GM19395 (cell line): ENCODE results near the gene PPP5C.
"Not testable (repeated sequence)": the region's sequence is repeated elsewhere in the genome, so short reads cannot be mapped to it uniquely, and the experiment has no call there.

Experiments used
- ATAC-seq: cut with Tn5 transposase; IDR thresholded peaks from one replicate; pipeline ENCODE4 v1.9.1; 2021; ENCODE audit warnings: mild to moderate bottlenecking, moderate library complexity; ENCODE audit not compliant: unreplicated experiment

Gene PPP5C

DNA sequence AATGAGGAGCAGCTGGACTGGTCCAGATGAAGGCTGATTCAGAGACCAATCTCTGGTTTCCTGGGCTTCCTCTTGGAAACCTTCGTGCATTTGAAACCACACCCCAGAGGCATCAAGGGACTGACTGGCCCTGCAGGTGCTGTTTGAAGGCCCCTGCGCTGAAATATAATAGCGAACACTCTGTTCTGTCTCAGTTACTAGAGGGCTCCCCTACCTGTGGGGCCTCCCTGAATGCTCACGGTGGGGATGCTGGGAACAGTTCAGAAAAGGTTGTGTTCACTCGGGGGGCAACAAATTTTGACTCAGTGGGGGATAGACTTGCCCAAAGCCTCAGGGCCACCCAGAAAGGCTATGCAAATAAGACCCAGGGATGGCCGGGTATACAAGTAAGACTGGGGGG is 60.1 kb downstream of the PPP5C start:
- ATAC-seq, result no peak

DNA sequence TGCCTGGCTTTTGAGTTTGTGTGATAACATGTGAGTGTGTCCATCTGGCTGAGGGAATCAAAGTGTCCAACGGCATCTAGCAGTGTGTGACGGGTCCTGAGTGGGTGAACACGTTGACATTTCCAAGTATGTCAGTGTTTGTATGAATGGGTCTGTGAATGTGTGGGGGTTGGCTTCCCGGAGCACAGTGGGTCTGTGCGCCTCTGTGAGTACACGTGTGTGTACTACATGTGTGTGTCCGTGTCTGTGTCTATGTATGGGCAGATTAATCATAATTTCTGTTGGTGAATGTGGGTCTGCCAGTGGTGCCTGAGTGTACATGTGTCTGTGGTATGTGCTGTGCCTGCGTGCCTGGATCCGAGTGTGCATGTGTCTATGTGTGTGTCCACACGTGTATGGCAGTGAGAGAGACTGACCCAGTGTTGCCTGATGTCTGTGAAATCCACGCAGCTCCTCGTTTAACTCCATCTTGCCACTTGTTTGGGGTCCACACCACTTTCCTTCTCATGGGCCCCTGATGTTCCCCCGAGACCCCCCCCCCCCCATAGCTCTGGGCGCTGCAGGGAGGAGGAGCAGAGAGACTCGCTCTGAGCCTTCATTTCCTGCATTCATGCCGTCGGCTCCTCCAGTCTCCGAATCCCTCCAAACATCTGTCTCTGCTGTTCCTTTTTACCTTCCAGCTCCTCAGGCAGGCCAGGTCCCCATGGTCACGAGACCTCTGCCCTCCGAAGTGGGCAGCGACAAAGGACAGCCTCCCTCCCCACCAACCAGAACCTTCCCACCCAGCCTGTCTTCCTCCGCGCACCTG is 61.2 kb downstream of the PPP5C start:
- ATAC-seq, result no peak

DNA sequence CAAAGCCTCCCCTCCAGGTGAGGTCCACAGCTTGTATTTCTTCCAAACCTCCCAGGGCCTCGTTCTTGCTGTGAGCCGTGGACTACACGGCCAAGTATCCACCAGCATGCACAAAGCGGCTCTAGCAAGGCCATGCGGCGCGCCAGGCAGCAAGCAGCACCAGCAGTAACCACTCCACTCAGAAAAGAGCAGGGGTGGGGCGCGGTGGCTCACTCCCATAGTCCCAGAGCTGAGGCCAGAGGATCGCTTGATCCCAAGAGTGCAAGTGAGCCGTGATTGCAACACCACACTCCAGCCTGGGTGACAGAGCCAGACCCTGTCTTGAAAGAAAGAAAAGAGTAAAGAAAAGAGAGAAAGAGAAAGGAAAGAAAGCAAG is 61.8 kb downstream of the PPP5C start:
- no peak for ATAC-seq

DNA sequence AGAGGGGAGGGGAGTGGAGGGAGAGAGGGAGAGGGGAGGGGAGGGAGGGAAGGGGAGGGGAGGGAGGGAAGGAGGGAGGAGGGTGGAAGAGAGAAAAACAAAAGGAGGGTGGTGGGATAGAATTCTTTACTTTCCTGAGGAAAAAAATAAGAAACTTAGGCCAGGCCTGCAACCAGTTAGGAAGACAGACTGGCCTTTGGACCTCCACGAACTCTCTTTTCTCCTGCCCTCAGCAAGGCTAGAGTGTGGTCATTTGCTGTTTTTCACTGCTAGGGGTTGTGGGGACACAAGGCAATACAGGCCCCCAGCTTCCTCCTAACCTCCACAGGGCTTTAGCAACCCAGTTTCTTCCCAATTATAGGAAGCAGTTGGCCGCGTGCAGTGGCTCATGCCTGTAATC is 62.3 kb downstream of the PPP5C start:
- no peak for ATAC-seq

DNA sequence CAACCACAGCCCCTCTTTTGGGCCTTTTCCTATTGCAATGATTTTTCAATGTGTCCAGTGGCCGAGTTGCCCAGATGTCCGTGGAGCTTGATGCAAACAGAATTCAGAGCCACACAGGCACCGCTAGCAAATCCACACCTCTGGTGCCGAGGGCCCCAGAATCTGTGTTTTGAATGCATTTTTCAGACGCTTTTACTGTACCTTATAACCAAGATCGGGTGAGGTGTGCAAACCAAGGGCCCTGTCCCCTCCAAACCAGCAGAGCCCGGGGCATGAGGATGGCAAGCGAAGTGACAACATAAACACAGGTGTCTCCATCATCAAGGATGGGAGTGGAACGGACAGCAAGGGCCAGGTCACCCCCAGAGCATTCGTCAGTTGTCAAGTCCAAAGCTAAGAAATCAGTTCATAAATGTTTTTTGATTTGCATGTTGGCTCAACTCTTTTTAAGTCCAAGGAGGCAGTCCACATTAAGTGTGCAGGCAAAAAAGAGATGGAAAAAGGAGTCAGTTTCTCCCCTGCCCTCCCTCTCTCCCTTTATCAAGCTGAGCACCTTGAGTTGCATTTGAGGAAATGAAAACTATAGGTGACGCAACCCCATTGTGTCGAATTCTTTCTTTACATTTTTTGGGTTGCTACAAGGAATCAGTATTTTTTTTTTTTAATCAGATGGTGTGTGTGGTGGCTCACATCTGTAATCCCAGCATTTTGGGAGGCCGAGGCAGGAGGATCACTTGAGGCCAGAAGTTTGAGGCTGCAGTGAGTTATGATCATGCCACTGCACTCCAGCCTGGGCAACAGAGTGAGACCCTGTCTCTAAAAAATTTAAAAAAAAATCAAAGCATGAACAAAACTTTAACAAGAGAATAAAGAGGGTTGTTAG is 63.6 kb downstream of the PPP5C start:
- no peak for ATAC-seq

DNA sequence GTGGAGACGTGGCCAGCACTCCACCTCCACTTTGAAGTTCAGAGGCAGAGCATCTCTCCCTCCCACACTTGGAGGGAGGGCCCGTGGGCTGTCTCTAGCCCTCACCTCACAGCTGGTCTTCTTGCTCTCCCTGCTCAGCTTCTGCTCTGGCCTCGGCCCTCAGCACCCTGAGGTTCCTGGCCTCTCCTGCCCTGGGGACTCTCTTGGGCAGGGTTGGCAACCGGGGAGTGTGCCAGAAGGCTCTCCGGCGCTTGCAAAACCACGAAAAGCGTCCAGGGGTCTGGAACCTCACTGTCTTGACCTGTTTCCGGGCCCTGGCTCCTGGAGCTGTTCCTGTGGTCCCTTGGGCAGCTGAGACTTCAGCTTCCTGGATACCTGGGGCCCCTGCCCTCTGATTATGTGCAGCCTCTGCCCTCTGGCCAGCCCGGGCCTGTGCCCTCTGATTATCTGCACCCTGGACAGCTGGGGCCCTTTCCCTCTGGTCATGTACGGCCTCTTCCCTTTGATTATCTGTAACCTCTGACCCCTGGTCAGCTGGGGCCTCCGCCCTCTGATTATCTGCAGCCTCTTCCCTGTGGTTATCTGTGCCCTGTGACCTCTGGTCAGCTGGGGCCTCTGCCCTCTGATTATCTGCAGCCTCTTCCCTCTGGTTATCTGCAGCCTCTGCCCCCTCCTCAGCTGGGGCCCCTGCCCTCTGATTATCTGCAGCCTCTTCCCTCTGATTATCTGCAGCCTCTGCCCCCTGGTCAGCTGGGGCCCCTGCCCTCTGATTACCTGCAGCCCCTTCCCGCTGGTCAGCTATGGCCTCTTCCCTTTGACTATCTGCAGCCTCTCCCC is 64.4 kb downstream of the PPP5C start:
- no peak for ATAC-seq

DNA sequence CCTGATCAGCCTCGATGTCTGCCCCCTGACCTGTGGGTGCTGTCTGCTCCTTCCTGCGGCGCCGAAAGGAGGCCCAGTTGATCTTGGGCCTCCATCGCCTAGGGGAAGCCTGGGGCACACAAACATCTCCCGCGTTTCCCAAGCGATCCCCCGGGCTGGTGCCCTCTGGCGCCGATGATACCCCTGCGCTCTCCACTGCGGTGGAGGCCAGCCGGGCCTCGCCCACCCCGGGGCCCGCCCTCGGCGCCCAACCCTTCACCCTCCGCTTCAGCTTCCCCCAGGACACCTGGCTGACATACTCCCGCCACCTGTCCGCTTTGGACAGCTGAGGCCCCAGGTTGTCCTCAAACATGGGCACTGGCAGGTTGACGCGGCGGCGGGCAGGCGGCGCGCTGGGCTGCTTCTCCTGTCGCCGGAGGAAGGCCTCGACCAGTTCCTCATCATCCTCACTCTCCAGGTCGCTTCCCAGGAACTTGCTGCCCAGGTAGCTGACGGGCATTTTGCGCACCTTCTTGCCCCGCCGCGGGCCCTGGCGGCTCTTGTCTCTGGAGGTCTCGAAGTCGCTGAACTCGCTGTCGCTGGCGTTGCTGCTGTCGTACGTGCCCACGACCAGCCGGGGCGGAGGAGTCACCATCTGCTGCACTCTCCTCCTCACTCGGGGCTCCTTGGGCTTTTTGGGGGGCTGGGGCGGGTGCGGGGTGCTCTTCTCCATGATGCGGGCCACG is 65.2 kb downstream of the PPP5C start:
- ATAC-seq, result no peak

DNA sequence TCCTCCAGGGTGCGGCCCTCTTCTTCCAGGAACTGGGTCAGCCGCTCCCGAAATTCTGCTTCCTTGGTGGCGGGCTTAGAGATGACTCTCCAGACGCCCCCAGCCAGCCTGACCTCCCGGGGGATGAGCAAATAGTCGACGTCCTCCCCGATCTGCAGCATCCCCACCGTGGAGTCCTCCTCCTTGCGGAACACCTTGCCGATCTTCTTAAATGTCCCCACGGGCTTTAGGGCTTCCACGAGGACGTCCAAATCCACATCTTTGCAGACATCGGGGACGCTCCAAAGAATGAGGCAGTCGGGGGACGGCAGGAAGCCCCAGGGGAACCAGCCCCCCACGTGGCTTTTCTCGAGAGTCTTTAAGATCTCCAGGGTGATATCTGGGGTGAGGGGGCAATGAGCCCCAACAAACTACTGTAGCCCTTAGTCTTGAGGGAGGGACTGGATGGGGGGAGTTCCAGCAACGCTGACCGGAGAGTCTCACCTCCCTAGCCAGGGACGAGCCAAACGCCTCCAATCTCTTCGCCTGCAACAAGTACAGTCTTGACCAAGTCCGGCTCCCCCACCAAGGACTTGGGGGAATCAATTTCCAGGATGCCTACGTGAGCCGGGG is 65.9 kb downstream of the PPP5C start:
- ATAC-seq, result no peak

DNA sequence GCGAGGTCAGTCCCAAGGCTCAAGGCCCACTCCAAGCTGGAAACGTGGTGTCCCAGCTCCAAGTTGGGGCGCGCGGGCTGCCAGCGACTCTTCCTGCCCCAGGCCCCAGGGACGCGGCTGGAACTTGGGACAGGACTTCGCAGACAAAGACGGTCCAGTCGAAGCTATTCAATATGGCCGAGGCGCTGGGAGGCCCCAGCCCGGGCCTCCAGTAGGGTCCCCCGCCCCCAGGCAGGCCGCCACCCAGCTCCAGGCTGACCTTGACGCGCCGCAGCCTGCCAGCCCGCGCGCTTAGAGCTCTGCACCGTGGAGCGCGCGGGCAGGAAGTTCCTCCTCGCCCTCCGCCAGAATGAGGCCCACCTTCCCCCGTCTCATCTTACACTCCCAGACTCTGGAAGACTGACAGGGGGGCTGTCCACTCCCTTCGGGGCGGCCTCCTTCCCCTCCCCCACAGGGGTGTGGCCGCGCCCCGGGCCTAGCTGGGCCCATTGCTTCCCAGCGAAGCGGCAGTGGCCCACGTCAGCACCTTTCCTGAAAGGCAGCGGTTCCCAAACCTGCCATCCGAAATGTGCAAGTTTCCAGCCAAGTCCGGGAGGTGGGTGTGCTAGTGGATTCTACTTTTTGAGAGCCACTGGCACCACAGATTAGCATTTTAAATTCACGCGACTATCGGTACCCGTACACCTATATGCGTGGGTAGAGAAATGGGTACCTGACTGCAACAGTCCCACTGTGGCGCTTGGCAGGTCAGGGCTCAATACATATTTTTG is 66.6 kb downstream of the PPP5C start, which contains the start of gene CCDC8:
TSS of gene CCDC8 (minus strand) at position 303 of the 770 bp plus-strand sequence. CDS start 754 bp downstream, outside the sequence.
- ATAC-seq, result no peak

DNA sequence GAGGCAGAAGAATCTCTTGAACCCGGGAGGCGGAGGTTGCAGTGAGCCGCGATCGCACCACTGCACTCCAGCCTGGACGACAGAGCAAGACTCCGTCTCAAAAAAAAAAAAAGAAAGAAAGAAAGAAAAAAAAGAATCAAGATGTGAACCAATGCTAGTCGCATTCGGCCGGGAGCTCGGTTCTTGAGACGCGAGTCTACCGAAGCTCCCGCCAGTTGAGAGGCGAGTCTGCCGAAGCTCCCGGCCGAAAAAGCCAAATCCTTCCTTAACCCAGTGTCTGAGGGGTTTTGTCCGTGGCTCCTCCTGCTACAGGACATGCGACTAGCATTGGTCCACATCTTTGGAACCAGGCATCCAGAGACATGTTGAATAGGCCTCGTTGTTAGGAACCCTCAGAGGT is 68.0 kb downstream of the PPP5C start:
- not testable (repeated sequence) for ATAC-seq

DNA sequence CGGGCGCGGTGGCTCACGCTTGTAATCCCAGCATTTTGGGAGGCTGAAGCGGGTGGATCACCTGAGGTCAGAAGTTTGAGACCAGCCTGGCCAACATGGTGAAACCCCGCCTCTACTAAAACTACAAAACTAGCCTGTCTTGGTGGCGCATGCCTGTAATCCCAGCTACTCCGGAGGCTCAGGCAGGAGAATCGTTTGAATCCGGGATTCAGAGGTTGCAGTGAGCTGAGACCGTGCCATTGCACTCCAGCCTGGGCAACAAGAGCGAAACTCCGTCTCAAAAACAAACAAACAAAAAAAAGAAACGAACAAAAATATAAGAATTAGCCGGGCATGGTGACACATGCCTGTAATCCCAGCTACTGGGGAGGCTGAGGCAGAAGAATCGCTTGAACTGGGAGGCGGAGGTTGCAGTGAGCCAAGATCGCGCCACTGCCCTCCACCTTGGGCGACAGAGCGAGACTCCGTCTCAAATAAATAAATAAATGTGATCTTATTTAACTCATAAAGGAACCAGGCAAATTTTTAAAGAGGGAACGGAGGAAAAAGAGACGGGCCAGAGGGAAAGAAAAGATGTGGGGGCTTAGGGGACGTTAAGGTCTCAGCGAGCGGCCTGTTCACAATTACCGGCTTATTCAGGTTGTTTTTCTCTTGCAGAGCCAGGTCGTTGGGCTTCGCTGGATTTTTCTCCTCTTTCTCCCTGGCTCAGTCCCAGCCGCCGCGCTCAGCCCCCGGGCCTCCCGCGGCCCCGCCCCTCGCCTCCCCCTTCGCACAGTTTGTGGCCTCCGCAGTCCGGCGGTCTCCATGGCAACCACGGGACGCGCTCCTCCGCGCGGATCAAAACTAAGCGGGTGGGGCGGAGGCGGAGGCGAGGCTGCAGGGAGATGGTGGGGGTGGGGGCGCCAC is 69.2 kb downstream of the PPP5C start:
- not testable (repeated sequence) for ATAC-seq

DNA sequence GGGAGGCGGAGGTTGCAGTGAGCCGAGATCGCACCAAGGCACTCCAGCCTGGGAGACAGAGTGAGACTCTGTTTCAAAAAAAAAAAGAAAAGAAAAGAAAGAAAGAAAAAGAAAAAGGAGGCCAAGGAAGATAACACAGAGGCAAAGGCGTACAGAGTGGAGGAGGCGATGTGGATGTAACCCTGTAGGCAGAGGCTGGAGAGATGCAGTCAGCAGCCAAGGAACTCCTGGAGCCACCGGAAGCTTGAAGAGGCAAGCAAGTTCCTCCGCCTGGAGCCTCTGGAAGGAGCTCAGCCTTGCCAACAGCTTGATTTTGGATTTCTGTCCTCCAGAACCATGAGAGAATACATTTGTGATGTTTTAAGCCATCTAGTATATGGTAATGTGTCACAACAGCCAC is 73.2 kb downstream of the PPP5C start:
- ATAC-seq, result no peak

DNA sequence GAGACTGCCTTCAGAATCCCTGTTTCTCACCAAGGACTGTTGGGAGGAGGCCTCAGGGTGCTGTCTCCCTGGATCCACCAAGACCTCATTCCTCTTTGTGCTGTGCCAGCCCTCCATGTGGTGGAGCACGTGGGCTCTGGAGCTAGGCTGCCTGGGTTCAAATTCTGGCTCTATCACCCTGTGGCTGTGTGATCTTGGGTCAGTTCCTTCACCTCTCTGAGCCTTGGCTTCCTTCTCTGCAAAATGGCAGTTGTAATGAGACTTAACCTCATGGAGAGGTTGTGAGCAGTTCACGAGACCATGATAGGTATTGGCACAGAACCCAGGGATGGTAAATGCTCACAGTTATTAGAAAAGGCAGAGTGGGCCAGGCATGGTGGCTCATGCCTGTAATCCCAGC is 75.5 kb downstream of the PPP5C start:
- no peak for ATAC-seq

DNA sequence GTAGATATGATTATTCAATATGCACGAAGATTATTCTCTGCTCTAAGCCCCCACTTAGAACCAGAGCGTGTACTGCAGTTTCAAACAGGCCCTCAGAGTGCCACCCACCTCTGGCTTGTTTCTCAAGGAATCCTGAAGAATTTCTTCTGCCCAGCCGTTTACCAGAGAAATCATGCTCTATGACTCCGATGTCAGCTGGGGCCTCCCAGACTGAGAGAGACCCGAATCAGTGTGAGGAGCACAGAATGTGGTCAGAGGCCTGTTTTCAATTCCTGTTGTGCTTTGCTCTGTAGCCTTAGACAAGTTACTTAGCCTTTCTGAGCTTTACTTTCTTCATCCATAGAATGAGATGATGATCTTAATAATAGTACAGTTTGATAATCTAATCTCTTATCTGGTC is 76.3 kb downstream of the PPP5C start:
- ATAC-seq, result no peak

DNA sequence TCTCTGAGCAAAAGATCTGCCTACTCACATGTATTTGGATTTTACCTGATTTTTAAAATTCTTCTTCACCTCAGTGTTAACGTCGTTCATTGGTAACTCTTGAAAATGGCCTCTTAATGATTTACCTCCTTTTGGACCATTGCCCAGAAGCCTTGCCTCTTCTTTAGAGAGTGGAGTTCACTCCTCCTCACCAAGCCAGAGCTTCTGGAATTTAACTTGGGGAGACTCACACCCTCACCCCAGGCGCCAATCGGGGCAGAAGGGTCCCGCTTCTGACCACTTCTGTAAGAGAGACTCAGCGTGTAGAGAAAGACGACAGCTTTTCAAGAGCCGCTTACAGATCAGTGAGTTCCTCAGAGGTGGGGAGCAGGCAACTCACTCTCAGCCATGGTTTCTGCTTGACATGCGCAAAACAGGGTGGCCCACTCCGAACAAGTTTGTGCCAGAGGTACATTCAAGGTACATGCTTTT is 79.2 kb downstream of the PPP5C start:
- no peak for ATAC-seq

DNA sequence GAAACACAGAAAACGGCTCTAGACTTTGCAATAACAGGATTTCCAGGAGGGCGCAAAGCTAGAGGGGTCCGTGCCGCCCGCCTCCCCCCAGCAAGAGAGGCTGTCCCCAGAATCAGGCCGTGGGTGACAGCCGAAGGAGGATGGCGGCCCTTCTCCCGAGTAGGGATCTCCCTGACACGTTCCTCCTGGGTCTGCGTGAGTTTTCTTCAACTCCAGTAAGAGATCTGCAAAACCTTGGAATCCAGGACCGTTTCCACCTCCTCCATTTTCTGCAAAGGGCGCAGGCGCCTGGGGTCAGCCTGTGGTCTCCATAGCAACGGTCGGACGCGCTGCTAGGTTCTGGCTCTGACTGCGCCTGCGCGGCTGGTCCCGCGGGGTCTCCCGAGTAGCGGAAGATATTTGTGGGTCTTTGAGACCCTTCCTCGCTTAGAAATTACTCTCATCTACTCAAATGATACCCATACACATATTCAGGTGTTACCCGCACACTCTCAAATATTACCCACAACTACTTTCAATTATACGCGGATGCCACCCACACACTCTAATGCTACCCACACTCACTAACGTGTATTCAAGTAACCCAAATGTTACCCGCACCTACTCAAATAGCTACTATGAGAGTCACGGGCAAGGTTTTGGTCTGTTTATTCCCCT is 79.7 kb downstream of the PPP5C start:
- ATAC-seq, result no peak

DNA sequence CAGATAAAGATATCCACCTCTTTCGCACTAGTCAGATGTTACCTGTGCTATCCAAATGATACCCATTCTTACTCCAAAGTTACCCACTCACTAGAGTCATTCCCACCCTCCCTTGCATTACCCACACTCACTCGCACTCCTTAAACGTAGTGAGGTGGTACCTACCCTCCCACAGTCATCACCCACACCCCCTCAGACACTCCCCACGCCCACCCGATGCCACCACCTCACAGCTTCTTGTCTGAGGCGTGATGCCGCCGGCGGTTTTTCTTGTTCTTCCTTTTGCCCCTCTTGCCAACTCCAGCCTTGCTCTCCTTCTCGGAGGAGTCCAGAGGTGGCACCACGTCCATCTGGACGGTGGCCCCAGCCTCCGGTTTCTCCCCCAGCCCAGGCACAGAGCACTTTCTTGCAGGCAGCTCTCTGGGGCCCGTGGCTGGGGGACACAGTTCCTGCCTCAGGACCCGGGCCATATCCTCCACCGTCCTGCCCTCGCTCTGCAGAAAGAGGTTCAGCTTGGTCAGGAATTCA is 80.7 kb downstream of the PPP5C start:
- no peak for ATAC-seq
